ENCODE results near the gene ZNF445. TPM values are rescaled to one million over a fixed set of nuclear protein-coding genes. Genes with fewer than 3 reads are reported as not detected.

ZNF445 gene
- total RNA-seq, 2 donors from 2014 or later = 4.9 to 7.8 TPM

- H3K27me3 ChIP-seq = no peaks in the 10 kb centered on the region
- no peak for DNase-seq
- no peaks in the 10 kb centered on the region for H3K4me1 ChIP-seq
- H3K27ac ChIP-seq = no peak overlapping the region
- intact Hi-C loops (cut with DNase I) = no loop called here
- H3K4me3 ChIP-seq = no peak overlapping the region
- peaks cover 0 to 13% of the 10 kb centered on the region in 2 donors for H3K36me3 ChIP-seq (replicated peaks in 1 of 2; ENCODE audit: insufficient read depth in 1 of 2, low read depth in 2 of 2)
- no peak for ATAC-seq
- TF ChIP-seq POLR2A (IDR thresholded peaks at IDR 0.05) = no peak
- 94% methylated on average over 6 to 10 of the region's 10 CpGs for WGBS, 2 donors
- peaks cover 0 to 7% (median 0%) of the 10 kb centered on the region in 3 donors for H3K9me3 ChIP-seq
Observed at GRCh38 chr3:44455318-44455717, 22.2 kb downstream of the ZNF445 start.

GRCh38 chr3:44454258-44454657 lies 23.2 kb downstream of the ZNF445 start:
- Histone ChIP-seq H3K4me3 (no peak overlapping the region), H3K27me3 (no peaks in the 10 kb centered on the region), H3K4me1 (no peaks in the 10 kb centered on the region), H3K36me3 (replicated peaks in 1 of 2; ENCODE audit: insufficient read depth in 1 of 2, low read depth in 2 of 2) (peaks cover 0 to 23% of the 10 kb centered on the region in 2 donors), H3K9me3 (no peaks in the 10 kb centered on the region), H3K27ac (no peak overlapping the region)
- no peak for ATAC-seq
- intact Hi-C loops (cut with DNase I) = no loop called here
- TF ChIP-seq, protein P1, sequence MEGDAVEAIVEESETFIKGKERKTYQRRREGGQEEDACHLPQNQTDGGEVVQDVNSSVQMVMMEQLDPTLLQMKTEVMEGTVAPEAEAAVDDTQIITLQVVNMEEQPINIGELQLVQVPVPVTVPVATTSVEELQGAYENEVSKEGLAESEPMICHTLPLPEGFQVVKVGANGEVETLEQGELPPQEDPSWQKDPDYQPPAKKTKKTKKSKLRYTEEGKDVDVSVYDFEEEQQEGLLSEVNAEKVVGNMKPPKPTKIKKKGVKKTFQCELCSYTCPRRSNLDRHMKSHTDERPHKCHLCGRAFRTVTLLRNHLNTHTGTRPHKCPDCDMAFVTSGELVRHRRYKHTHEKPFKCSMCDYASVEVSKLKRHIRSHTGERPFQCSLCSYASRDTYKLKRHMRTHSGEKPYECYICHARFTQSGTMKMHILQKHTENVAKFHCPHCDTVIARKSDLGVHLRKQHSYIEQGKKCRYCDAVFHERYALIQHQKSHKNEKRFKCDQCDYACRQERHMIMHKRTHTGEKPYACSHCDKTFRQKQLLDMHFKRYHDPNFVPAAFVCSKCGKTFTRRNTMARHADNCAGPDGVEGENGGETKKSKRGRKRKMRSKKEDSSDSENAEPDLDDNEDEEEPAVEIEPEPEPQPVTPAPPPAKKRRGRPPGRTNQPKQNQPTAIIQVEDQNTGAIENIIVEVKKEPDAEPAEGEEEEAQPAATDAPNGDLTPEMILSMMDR (IDR thresholded peaks at IDR 0.05) = no peak
- WGBS, 2 donors = 89 to 94% methylated on average over 3 to 4 of the region's 4 CpGs
- DNase-seq = no peak

GRCh38 chr3:44451441-44451840 lies 26.0 kb downstream of the ZNF445 start:
- DNase-seq = no peak
- intact Hi-C loops (cut with DNase I) = no loop called here
- H3K27me3 ChIP-seq = no peaks in the 10 kb centered on the region
- WGBS, 2 donors = 87 to 96% methylated on average over 3 of the region's 3 CpGs
- H3K36me3 ChIP-seq (replicated peaks in 1 of 2; ENCODE audit: insufficient read depth in 1 of 2, low read depth in 2 of 2) = peaks cover 0 to 35% of the 10 kb centered on the region in 2 donors
- H3K9me3 ChIP-seq = no peaks in the 10 kb centered on the region
- no peak for ATAC-seq
- TF ChIP-seq POLR2A (IDR thresholded peaks at IDR 0.05) = no peak
- TF ChIP-seq, protein P1 (IDR thresholded peaks at IDR 0.05) = no peak
- no peak overlapping the region for H3K27ac ChIP-seq
- H3K4me1 ChIP-seq = no peaks in the 10 kb centered on the region
- no peak overlapping the region for H3K4me3 ChIP-seq

DNA sequence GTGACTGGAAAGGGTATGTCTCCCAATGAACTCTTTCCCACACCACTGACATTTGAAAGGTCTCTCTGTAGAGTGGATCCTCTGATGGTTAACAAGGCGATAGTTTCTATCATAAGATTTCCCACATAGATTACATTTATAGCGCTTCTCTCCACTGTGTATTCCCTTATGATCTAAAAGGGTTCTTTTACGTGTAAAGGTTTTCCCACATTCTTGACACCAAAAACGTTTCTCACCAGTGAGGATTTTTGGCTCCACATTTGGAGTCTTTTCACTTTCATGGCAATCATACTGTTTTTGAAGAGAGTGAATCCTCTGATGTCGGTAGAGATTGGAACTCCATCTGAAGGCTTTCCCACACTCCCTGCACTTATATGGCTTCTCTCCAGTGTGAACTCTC lies 30.5 kb downstream of the ZNF445 start:
- H3K4me1 ChIP-seq = no peaks in the 10 kb centered on the region
- H3K27me3 ChIP-seq = no peaks in the 10 kb centered on the region
- ATAC-seq (no peak), DNase-seq (no peak)
- TF ChIP-seq, protein P1 (IDR thresholded peaks at IDR 0.05) = no peak
- TF ChIP-seq POLR2A (IDR thresholded peaks at IDR 0.05) = no peak
- no peak overlapping the region for H3K27ac ChIP-seq
- H3K36me3 ChIP-seq (replicated peaks in 1 of 2; ENCODE audit: insufficient read depth in 1 of 2, low read depth in 2 of 2) = peaks cover 0 to 33% of the 10 kb centered on the region in 2 donors
- no peak overlapping the region for H3K4me3 ChIP-seq
- intact Hi-C loops (cut with DNase I) = no loop called here
- no peaks in the 10 kb centered on the region for H3K9me3 ChIP-seq
- WGBS, 2 donors = 96 to 97% methylated on average over 5 of the region's 5 CpGs

DNA sequence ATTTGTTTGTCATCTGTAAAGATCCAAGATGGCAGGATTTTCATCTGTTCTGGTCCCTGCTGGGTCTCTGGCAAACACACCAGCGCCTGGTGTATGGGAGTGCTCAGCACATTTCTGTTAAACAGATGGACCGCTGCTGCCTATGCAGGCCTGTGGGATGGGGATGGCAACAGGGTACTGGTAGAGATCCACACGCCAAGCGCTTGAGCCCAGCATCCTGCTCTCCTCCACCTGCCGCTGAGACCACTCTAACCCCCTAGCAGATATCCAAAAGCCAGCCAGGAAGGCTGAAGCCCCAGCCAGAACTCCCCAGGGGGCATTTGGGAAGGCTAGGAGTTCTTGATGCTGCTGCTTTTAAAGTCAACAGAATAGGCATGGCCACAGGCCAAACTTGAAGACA lies 31.7 kb downstream of the ZNF445 start:
- Histone ChIP-seq H3K27ac (no peak overlapping the region), H3K27me3 (no peaks in the 10 kb centered on the region), H3K4me3 (no peak overlapping the region), H3K36me3 (replicated peaks in 1 of 2; ENCODE audit: insufficient read depth in 1 of 2, low read depth in 2 of 2) (peaks cover 0 to 33% of the 10 kb centered on the region in 2 donors), H3K4me1 (peaks cover 3% of the 10 kb centered on the region), H3K9me3 (no peaks in the 10 kb centered on the region)
- no peak for DNase-seq
- no peak for ATAC-seq
- 96 to 99% methylated on average over 4 to 5 of the region's 5 CpGs for WGBS, 2 donors
- intact Hi-C loops (cut with DNase I) = no loop called here
- no peak for TF ChIP-seq POLR2A (IDR thresholded peaks at IDR 0.05)
- TF ChIP-seq, protein P1 (IDR thresholded peaks at IDR 0.05) = no peak

All from body of pancreas (tissue), 4 donors.